Keratinocyte (primary cell): Measurements from ENCODE around the gene PRPSAP1. TPM values are rescaled to one million over a fixed set of nuclear protein-coding genes. Genes with fewer than 3 reads are reported as not detected.

ENCODE experiments used
- DNase-seq: peaks from one replicate; pipeline ENCODE4 v3.0.0-alpha.2; 2011; ENCODE audit warnings: low read depth, missing footprints, low spot score
- FAIRE-seq: peaks from 2 replicates; lab custom pipeline; 2011; peaks lifted over from hg19 to GRCh38; lab: Jason Lieb, UNC
- H2AFZ ChIP-seq: 2 replicates; pipeline ENCODE4 v1.6.0; 2012; ENCODE audit warnings: low read length, control low read depth, inconsistent platforms; ENCODE audit not compliant: control insufficient read depth
- H3K27ac ChIP-seq: 2 replicates; pipeline ENCODE4 v1.5.1; 2011; ENCODE audit warnings: low read length; ENCODE audit not compliant: control insufficient read depth, insufficient read depth
- H3K27me3 ChIP-seq: 3 replicates; pipeline ENCODE4 v1.6.0; 2011; ENCODE audit warnings: low read length; ENCODE audit not compliant: control insufficient read depth, insufficient read depth; ENCODE audit errors: extremely low read depth
- H3K36me3 ChIP-seq, 2 experiments: 2 replicates in 1 of 2; 3 replicates in 1 of 2; pipeline ENCODE4 v1.5.1; 2011; ENCODE audit warnings: low read length in 2 of 2, mild to moderate bottlenecking in 1 of 2; ENCODE audit not compliant: control insufficient read depth in 2 of 2, insufficient read depth in 2 of 2; ENCODE audit errors: extremely low read depth in 1 of 2
- H3K4me1 ChIP-seq: 3 replicates; pipeline ENCODE4 v1.5.1; 2011; ENCODE audit warnings: low read length; ENCODE audit not compliant: control insufficient read depth, insufficient read depth; ENCODE audit errors: extremely low read depth
- H3K4me2 ChIP-seq: 3 replicates; pipeline ENCODE4 v1.6.0; 2011; ENCODE audit warnings: low read depth, low read length; ENCODE audit not compliant: control insufficient read depth, insufficient read depth; ENCODE audit errors: extremely low read depth
- H3K4me3 ChIP-seq, 3 experiments: fragments of 200-600 bp in 1 of 3; sonication (generic) in 1 of 3; 2 replicates in 2 of 3; 3 replicates in 1 of 3; pipeline ENCODE4 v1.5.1; 2011 to 2016; ENCODE audit warnings: low read length in 3 of 3, mild to moderate bottlenecking in 3 of 3, control low read depth in 2 of 3, inconsistent platforms in 1 of 3, low read depth in 1 of 3, mixed read lengths in 1 of 3, mixed run types in 1 of 3, moderate library complexity in 1 of 3; ENCODE audit not compliant: control insufficient read depth in 2 of 3, insufficient read depth in 2 of 3; ENCODE audit errors: extremely low read depth in 1 of 3
- H3K79me2 ChIP-seq: 2 replicates; pipeline ENCODE4 v1.6.0; 2012; ENCODE audit warnings: low read length; ENCODE audit not compliant: control insufficient read depth, insufficient read depth
- H3K9ac ChIP-seq: 3 replicates; pipeline ENCODE4 v1.6.0; 2011; ENCODE audit warnings: low read length; ENCODE audit not compliant: control insufficient read depth, insufficient read depth; ENCODE audit errors: extremely low read depth
- H3K9me1 ChIP-seq: 3 replicates; pipeline ENCODE4 v1.6.0; 2011; ENCODE audit warnings: low read length; ENCODE audit not compliant: control insufficient read depth, insufficient read depth; ENCODE audit errors: extremely low read depth
- H3K9me3 ChIP-seq: 2 replicates; pipeline ENCODE4 v1.5.1; 2012; ENCODE audit warnings: low read depth, low read length; ENCODE audit not compliant: control insufficient read depth
- H4K20me1 ChIP-seq: 3 replicates; pipeline ENCODE4 v1.6.0; 2011; ENCODE audit warnings: low read length; ENCODE audit not compliant: control insufficient read depth, insufficient read depth; ENCODE audit errors: extremely low read depth
- EZH2 ChIP-seq: IDR thresholded peaks from one replicate; pipeline ENCODE4 v1.6.1; 2012; ENCODE audit warnings: inconsistent platforms, mild to moderate bottlenecking, low read length, moderate library complexity
- dilution Hi-C: fragments of 300-500 bp; cut with MboI; formaldehyde crosslinking; loops from one replicate; pipeline ENCODE4 v1.7.0; 2020; ENCODE audit warnings: low sequenced_read_pairs; ENCODE audit not compliant: extremely low pct_ligation_motif_present
- polyA plus RNA-seq, 5 experiments: library from polyadenylated mRNA; depleted of rRNA in 3 of 5; stranded (reverse) in 3 of 5; stranded (forward) in 1 of 5; unstranded in 1 of 5; fragments of >200 nt; gene quantifications; 1 replicate in 1 of 5; 2 replicates in 3 of 5; 3 replicates in 1 of 5; pipeline versions ENCODE4 v1.2.1 to v1.2.3, GENCODE V29; 2011 to 2012; ENCODE audit warnings: missing spikeins in 2 of 5, low read depth in 1 of 5, low replicate concordance in 1 of 5
- TF ChIP-seq, protein P1 (sequence below), 3 experiments: IDR thresholded peaks in 1 of 3; conservative IDR thresholded peaks in 1 of 3; optimal IDR thresholded peaks in 1 of 3; 2 replicates in 2 of 3; 3 replicates in 1 of 3; pipeline versions ENCODE3 to v1.5.1; 2011; ENCODE audit warnings: low read length in 3 of 3, mild to moderate bottlenecking in 3 of 3, moderate library complexity in 2 of 3, control low read depth in 1 of 3, inconsistent platforms in 1 of 3; ENCODE audit not compliant: insufficient read depth in 2 of 3; ENCODE audit errors: extremely low read depth in 1 of 3

The PRPSAP1 gene
- polyA plus RNA-seq, 1 donor (not counting 4 experiments of a cell fraction or from before 2014, with no cell fraction given), result 51.4 TPM

- Histone ChIP-seq H3K27me3 (no peaks in the 10 kb centered on the region), H3K27ac (peak overlapping the region; percentile 90), H3K4me1 (peaks cover 43% of the 10 kb centered on the region), H3K36me3 (no peaks in the 10 kb centered on the region), H3K9me3 (no peaks in the 10 kb centered on the region), H3K9ac (peak overlapping the region; percentile 64), H2AFZ (peak overlapping the region; percentile 89), H3K9me1 (peaks cover 2% of the 10 kb centered on the region), H3K4me2 (peak overlapping the region; percentile 81), H3K4me3 (peak overlapping the region in 1 of 3 experiments; percentile 45), H3K79me2 (peaks cover 14% of the 10 kb centered on the region), H4K20me1 (no peaks in the 10 kb centered on the region)
- TF ChIP-seq EZH2, result no peak
- TF ChIP-seq, protein P1, sequence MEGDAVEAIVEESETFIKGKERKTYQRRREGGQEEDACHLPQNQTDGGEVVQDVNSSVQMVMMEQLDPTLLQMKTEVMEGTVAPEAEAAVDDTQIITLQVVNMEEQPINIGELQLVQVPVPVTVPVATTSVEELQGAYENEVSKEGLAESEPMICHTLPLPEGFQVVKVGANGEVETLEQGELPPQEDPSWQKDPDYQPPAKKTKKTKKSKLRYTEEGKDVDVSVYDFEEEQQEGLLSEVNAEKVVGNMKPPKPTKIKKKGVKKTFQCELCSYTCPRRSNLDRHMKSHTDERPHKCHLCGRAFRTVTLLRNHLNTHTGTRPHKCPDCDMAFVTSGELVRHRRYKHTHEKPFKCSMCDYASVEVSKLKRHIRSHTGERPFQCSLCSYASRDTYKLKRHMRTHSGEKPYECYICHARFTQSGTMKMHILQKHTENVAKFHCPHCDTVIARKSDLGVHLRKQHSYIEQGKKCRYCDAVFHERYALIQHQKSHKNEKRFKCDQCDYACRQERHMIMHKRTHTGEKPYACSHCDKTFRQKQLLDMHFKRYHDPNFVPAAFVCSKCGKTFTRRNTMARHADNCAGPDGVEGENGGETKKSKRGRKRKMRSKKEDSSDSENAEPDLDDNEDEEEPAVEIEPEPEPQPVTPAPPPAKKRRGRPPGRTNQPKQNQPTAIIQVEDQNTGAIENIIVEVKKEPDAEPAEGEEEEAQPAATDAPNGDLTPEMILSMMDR (optimal IDR thresholded peaks at IDR 0.05 in 1 of 3, IDR thresholded peaks at IDR 0.05 in 1 of 3, conservative IDR thresholded peaks at IDR 0.05 in 1 of 3; ENCODE audit: extremely low read depth in 1 of 3, insufficient read depth in 2 of 3, low read length in 3 of 3), result no peak
- FAIRE-seq (no peak), DNase-seq (no peak)
- dilution Hi-C loops, result no loop called here
Observed at GRCh38 chr17:76262732-76263344, 90.9 kb downstream of the PRPSAP1 start.

DNA sequence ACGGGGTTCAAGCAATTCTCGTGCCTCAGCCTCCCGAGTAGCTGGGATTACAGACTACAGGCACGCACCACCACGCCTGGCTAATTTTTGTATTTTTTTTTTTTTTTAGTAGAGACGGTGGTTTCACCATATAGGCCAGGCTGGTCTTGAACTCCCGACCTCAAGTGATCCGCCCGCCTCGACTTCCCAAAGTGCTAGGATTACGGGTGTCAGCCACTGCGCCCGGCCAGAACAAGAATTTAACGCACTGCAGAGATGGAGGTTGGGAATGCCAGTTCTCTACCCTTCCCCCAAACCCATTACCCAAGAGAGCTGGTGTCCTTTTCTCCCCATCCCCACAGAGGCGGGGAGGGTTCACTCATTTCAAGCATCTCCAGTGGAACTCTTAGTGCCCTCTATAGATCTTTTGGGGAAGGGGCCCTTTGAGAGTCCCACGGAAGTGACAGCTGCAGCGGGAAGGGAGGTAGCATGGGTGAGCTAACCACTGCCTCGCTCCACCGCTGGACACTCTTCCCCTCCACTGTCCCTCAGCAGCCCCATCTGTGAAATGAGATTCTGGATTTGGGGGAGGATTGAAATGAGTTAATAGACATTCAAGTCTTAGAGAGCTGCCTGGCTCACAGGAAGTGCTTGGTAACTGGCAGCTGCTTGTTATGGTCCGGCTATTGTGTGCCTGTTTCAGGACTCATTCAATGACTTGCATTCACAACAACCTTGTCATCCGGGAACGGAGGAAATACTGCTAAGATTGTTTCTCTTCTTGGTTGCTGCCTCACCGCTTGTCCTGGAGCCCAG lies 92.1 kb downstream of the PRPSAP1 start:
- Histone ChIP-seq H3K36me3 (no peaks in the 10 kb centered on the region), H2AFZ (no peak overlapping the region), H3K9me3 (no peaks in the 10 kb centered on the region), H3K9me1 (peaks cover under 1% of the 10 kb centered on the region), H3K27me3 (no peaks in the 10 kb centered on the region), H3K4me1 (peaks cover 31% of the 10 kb centered on the region), H3K27ac (no peak overlapping the region), H3K4me2 (no peak overlapping the region), H3K79me2 (peaks cover 7% of the 10 kb centered on the region), H4K20me1 (no peaks in the 10 kb centered on the region), H3K4me3 (no peak overlapping the region), H3K9ac (no peak overlapping the region)
- no peak for FAIRE-seq
- dilution Hi-C loops, result no loop called here
- TF ChIP-seq EZH2, result no peak
- TF ChIP-seq, protein P1 (optimal IDR thresholded peaks at IDR 0.05 in 1 of 3, IDR thresholded peaks at IDR 0.05 in 1 of 3, conservative IDR thresholded peaks at IDR 0.05 in 1 of 3; ENCODE audit: extremely low read depth in 1 of 3, insufficient read depth in 2 of 3, low read length in 3 of 3), result no peak
- no peak for DNase-seq
